Activated naive CD4-positive, alpha-beta T cell (primary cell): ENCODE results near the gene GNPDA2.

ENCODE experiments used
- DNase-seq, 4 experiments: peaks; one replicate each; lab custom pipeline; 2025; lab: John Stamatoyannopoulos, UW

The GNPDA2 gene

DNA sequence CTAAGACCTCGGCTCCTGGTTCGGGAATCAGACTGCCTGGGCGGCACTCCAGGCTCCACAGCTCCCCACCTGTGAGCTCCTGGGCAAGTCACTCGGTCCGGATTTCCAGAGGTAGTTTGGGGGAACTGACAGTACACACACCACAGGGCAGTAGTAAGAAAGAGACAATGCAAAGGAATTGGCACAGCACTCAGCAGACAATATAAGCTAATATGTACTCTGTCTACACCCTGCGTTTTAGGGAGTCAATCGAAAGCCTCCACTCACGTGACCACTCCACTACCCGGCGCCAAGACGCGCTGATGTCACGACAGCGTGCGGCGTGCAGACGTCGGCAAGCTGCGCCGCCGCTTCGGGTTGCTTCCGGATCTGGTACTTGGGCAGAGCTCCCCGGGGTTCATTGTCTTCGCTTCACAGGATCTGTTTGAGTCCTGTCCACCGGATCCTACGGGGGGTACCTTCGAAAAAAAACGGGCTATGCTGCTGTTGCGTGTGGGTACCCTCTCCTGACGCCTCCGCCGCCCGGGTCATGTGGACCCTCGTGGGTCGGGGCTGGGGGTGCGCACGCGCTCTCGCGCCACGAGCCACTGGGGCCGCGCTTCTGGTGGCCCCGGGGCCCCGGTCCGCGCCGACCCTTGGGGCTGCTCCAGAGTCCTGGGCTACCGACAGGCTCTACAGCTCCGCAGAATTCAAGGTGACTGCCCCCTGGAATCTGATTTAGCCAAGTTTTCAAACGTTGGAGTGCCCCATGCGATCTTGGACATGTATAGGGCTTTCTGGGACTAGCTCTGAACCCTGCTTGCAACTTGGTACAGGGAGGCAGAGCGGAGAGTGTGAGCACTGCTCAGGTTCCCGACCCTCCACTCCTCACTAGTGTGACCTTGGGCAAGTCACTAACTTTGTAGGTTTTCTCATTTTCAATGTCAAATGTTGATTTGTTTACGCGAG lies 48.0 kb downstream of the GNPDA2 start, which contains the start of gene GUF1:
GUF1 (plus strand) TSS at position 327 of the 948 bp plus-strand sequence; CDS start at position 530, 203 bp downstream.
- peak; percentile 62 to 80 (median 76) for DNase-seq

DNA sequence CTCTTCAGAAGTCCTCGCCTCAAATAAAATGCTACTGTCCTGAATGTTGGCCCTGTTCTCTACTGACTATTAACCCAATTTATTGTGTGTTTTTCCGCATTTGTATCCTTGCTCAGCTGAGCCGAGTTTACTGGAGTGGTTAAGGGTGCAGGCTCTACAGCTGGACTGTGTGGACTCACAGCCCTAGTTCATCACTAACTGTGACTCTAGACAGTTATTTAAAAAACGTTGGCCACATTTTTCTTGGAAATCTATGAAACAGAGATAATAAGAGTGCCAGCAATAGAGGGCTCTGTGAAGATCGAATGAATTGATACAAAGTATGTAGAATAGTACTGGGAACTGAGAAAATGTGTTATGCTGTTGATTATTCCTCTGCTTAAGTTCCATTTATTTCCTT lies 51.0 kb downstream of the GNPDA2 start:
- no peak for DNase-seq

GRCh38 chr4:44674471-44674870 lies 51.9 kb downstream of the GNPDA2 start:
- no peak for DNase-seq

DNA sequence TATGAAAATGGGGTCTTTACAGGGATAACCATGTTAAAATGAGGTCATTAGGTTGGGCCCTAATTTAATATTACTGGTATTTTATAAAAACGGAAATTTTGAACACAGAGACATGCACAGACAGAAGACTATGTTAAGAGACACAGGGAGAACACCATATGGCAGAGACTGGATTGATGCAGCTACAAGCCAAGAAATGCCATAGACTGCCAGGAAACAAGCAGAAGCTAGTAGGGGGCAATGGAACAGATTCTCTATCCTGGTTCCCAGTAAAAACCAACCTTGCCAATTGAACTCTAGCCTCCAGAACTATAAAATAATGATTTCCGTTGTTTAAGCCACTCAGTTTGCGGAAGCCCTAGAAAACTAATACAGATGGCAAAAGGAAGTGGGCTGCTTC lies 54.7 kb downstream of the GNPDA2 start:
- DNase-seq = no peak

- no peak for DNase-seq
These were observed 55.7 kb downstream of the GNPDA2 start for GRCh38 chr4:44670506-44671199.

- no peak for DNase-seq
These were observed 57.8 kb downstream of the GNPDA2 start for GRCh38 chr4:44668526-44668925.

GRCh38 chr4:44663539-44664263 lies 62.7 kb downstream of the GNPDA2 start:
- no peak for DNase-seq

GRCh38 chr4:44662623-44663005 lies 63.7 kb downstream of the GNPDA2 start:
- DNase-seq = no peak

DNA sequence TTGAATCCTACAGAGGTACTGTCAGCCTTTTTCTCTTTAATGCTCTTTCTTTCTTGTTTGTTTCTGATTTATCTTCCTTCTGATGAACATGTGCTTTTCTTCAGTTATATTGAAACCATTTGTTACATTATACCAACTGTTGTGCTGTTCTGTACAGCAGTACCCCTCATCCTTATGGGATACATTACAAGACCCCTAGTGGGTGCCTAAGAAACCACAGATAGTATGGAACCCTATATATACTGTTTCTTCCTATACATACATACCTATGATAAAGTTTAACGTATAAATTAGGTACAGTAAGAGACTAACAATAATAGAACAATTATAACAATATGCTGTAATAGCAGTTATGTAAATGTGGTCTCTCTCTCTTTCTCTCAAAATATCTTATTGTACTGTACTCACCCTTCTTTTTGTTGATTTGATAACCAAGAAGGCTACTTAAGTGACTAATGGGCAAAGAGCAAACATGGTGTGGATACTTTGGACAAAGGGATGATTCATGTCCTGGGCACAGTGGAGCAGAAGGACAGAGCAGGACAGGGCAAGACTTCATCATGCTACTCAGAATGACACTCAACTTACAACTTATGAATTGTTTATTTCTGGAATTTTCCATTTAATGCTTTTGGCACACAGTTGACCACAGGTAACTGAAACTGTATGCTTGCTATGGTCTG lies 64.3 kb downstream of the GNPDA2 start:
- DNase-seq = no peak

DNA sequence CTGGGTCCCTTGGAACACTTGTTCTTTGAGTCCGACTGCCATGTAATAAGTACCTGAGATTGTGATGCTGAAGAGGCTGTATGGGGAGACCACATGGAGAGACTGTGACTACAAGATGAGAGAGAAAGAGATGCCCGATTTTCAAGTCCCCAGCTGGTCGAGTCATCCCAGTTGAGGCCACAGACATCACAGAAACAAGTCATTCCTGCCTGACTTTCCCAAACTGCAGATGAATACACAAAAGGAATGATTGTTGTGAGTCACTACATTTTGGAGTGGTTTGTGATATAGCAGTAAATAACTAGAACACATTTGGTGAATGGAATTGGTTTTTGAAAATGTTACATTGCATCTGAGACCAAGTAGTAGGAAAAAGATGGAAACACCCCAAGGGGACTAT lies 66.0 kb downstream of the GNPDA2 start:
- DNase-seq = no peak

- DNase-seq = no peak
These were observed 74.4 kb downstream of the GNPDA2 start for GRCh38 chr4:44652002-44652401.
